ENCODE data around the gene TRIP10.
"Not testable (repeated sequence)": the region's sequence is repeated elsewhere in the genome, so short reads cannot be mapped to it uniquely, and the experiment has no call there.

Gene TRIP10

GRCh38 chr19:6768236-6768785 is 28.8 kb downstream of the TRIP10 start:
- DNase-seq (ENCODE audit: low read depth), result no peak

- DNase-seq (ENCODE audit: low read depth), result no peak
Observed at GRCh38 chr19:6769006-6769619, 29.6 kb downstream of the TRIP10 start.

GRCh38 chr19:6771648-6772027 is 32.2 kb downstream of the TRIP10 start:
- not testable (repeated sequence) for DNase-seq (ENCODE audit: low read depth)

GRCh38 chr19:6772028-6772865 is 32.8 kb downstream of the TRIP10 start, which contains the start of gene VAV1:
Gene VAV1, plus strand, starts transcription at chr19:6772708. Its CDS starts 100 bp downstream, at chr19:6772808.
- DNase-seq (ENCODE audit: low read depth), result peak; percentile 72

- no peak for DNase-seq (ENCODE audit: low read depth)
Observed at GRCh38 chr19:6772866-6773322, 33.4 kb downstream of the TRIP10 start.

GRCh38 chr19:6773323-6773931 is 33.9 kb downstream of the TRIP10 start:
- no peak for DNase-seq (ENCODE audit: low read depth)

- DNase-seq (ENCODE audit: low read depth), result no peak
Observed at GRCh38 chr19:6774821-6775707, 35.6 kb downstream of the TRIP10 start.

GRCh38 chr19:6776045-6776444 is 36.6 kb downstream of the TRIP10 start:
- DNase-seq (ENCODE audit: low read depth), result not testable (repeated sequence)

- DNase-seq (ENCODE audit: low read depth), result no peak
Observed at GRCh38 chr19:6776999-6777398, 37.5 kb downstream of the TRIP10 start.

- DNase-seq (ENCODE audit: low read depth), result no peak
Observed at GRCh38 chr19:6777434-6777833, 38.0 kb downstream of the TRIP10 start.

- DNase-seq (ENCODE audit: low read depth), result no peak
Observed at GRCh38 chr19:6778386-6778785, 38.9 kb downstream of the TRIP10 start.

GRCh38 chr19:6779206-6779605 is 39.7 kb downstream of the TRIP10 start:
- no peak for DNase-seq (ENCODE audit: low read depth)

GRCh38 chr19:6787393-6787792 is 47.9 kb downstream of the TRIP10 start:
- no peak for DNase-seq (ENCODE audit: low read depth)

- DNase-seq (ENCODE audit: low read depth), result no peak
Observed at GRCh38 chr19:6788896-6789295, 49.4 kb downstream of the TRIP10 start.

GRCh38 chr19:6790194-6791128 is 51.0 kb downstream of the TRIP10 start:
- no peak for DNase-seq (ENCODE audit: low read depth)

GRCh38 chr19:6791237-6791636 is 51.8 kb downstream of the TRIP10 start:
- DNase-seq (ENCODE audit: low read depth), result no peak

GRCh38 chr19:6793411-6793810 is 53.9 kb downstream of the TRIP10 start:
- DNase-seq (ENCODE audit: low read depth), result no peak

GRCh38 chr19:6793973-6794372 is 54.5 kb downstream of the TRIP10 start:
- no peak for DNase-seq (ENCODE audit: low read depth)

GRCh38 chr19:6794686-6795431 is 55.4 kb downstream of the TRIP10 start:
- no peak for DNase-seq (ENCODE audit: low read depth)

GRCh38 chr19:6796278-6796677 is 56.8 kb downstream of the TRIP10 start:
- DNase-seq (ENCODE audit: low read depth), result no peak

Measured in activated gamma-delta T cell treated with anti-CD3 and anti-CD28 coated beads, Interleukin-2, amount 50 U/mL, for 16 hours (primary cell).